ENCODE measurements around the gene SIX5.
A peak's percentile ranks its signal among the peaks of the same experiment; 100 is the strongest.

DNA sequence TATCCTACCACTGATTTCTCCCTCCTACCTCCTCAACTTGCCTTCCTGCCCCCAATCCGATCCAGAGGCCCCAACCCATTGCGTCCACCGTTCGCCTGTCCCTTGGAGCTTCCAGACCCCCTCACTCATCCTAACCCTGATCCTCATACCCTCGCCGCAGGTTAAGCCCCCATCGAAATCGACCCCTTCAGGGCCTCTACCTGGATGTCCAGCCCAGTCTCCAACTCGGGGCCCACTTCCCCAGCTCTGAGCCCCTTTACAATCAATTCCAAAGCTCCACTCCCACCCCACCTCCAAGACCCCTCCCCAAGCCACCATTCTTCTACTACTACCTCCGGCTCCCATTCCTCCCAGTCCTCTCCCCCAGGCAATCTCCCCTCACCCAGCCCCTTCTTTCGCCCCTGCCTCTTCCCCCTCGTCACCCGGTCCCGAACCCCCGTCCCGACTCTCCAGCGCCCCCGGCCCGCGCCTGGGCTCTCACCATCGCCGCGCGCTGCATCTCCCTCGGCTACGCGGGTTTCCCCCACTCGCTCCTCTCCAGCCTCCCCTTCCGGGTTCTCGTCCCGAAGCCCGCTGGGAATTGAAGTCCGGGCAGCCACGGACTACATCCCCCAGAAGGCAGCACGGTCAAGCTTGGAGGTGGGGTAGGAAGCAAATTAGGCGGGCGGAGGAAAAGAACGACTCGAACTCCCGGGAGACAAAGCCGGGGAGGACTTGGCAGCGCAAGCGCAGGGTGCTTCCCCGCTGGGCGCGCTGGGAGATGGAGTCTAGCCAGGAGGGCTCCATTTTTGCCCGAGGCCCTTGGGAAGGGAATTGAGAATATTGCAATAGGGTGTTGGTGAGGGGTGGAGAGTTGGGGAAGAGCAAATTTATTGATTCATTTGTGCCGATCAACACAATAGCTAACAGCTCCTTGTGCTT, 38.4 kb downstream of the SIX5 start, which contains the start of gene FBXO46:
- peak; percentile 68 for TF ChIP-seq CTCF (conservative IDR thresholded peaks at IDR 0.05; ENCODE audit: low read length)
- no peak for TF ChIP-seq EZH2phosphoT487 (IDR thresholded peaks at IDR 0.05; ENCODE audit: borderline replicate concordance, low read depth, low read length)
